Neuronal stem cell (in vitro differentiated cells): ENCODE measurements around the gene LARP7.

ENCODE experiments used
- DNase-seq: peaks from one replicate; pipeline ENCODE4 v3.0.0-alpha.2; 2013; ENCODE audit warnings: low spot score
- H2AFZ ChIP-seq: one replicate; pipeline ENCODE4 v1.6.1; 2013; ENCODE audit warnings: mild to moderate bottlenecking, low read length, inconsistent platforms
- H2AK5ac ChIP-seq: 2 replicates; pipeline ENCODE4 v1.6.1; 2013; ENCODE audit warnings: low read depth, mild to moderate bottlenecking, inconsistent platforms, low read length, moderate library complexity, mixed read lengths
- H2BK120ac ChIP-seq: 2 replicates; pipeline ENCODE4 v1.6.1; 2013; ENCODE audit warnings: low read depth, mild to moderate bottlenecking, inconsistent platforms, low read length, moderate library complexity, mixed read lengths
- H2BK12ac ChIP-seq: one replicate; pipeline ENCODE4 v1.6.1; 2013; ENCODE audit warnings: low read length, inconsistent platforms
- H2BK15ac ChIP-seq: 2 replicates; pipeline ENCODE4 v1.6.1; 2013; ENCODE audit warnings: mild to moderate bottlenecking, low read length, inconsistent platforms, mixed read lengths
- H2BK5ac ChIP-seq: one replicate; pipeline ENCODE4 v1.6.1; 2013; ENCODE audit warnings: inconsistent platforms, mild to moderate bottlenecking, low read length, moderate library complexity
- H3K14ac ChIP-seq: one replicate; pipeline ENCODE4 v1.6.1; 2013; ENCODE audit warnings: low read length, inconsistent platforms
- H3K18ac ChIP-seq: 2 replicates; pipeline ENCODE4 v1.6.1; 2013; ENCODE audit warnings: low read length, inconsistent platforms
- H3K23ac ChIP-seq: 2 replicates; pipeline ENCODE4 v1.6.1; 2013; ENCODE audit warnings: low read depth, mild to moderate bottlenecking, mixed read lengths, low read length, inconsistent platforms; ENCODE audit not compliant: poor library complexity
- H3K27ac ChIP-seq: replicated peaks from 3 replicates; pipeline ENCODE4 v1.5.1; 2013; ENCODE audit warnings: low read length, inconsistent platforms
- H3K27me3 ChIP-seq, 3 experiments: 2 replicates each; pipeline ENCODE4 v1.6.1; 2013; ENCODE audit warnings: low read length in 3 of 3, mild to moderate bottlenecking in 2 of 3, inconsistent platforms in 1 of 3, low read depth in 1 of 3, mixed read lengths in 1 of 3, moderate library complexity in 1 of 3; ENCODE audit not compliant: control insufficient read depth in 3 of 3, insufficient read depth in 3 of 3
- H3K36me3 ChIP-seq, 2 donors: replicated peaks in 1 of 2; 2 replicates each; pipeline ENCODE4 v1.6.1; 2013; ENCODE audit warnings: low read length in 2 of 2; ENCODE audit not compliant: control insufficient read depth in 2 of 2, insufficient read depth in 2 of 2
- H3K4ac ChIP-seq: 2 replicates; pipeline ENCODE4 v1.6.1; 2013; ENCODE audit warnings: inconsistent platforms, mild to moderate bottlenecking, low read length, moderate library complexity
- H3K4me1 ChIP-seq, 2 donors: 1 replicate in 1 of 2; 2 replicates in 1 of 2; pipeline ENCODE4 v1.6.1; 2013; ENCODE audit warnings: low read length in 2 of 2, low read depth in 1 of 2; ENCODE audit not compliant: control insufficient read depth in 2 of 2, insufficient read depth in 1 of 2
- H3K4me2 ChIP-seq: one replicate; pipeline ENCODE4 v1.6.1; 2013; ENCODE audit warnings: mild to moderate bottlenecking, low read length, inconsistent platforms; ENCODE audit not compliant: insufficient read depth, poor library complexity, severe bottlenecking
- H3K4me3 ChIP-seq, 2 donors: 2 replicates each; pipeline ENCODE4 v1.5.1; 2013; ENCODE audit warnings: low read length in 2 of 2, mild to moderate bottlenecking in 2 of 2, inconsistent platforms in 1 of 2, moderate library complexity in 1 of 2
- H3K79me1 ChIP-seq: one replicate; pipeline ENCODE4 v1.6.1; 2013; ENCODE audit warnings: low read depth, mild to moderate bottlenecking, inconsistent platforms, low read length, moderate library complexity
- H3K9ac ChIP-seq: one replicate; pipeline ENCODE4 v1.6.1; 2013; ENCODE audit warnings: mild to moderate bottlenecking, low read depth, low read length, inconsistent platforms; ENCODE audit not compliant: poor library complexity
- H3K9me3 ChIP-seq, 2 donors: replicated peaks in 1 of 2; 2 replicates each; pipeline versions ENCODE3 to v1.6.1; 2013; ENCODE audit warnings: low read length in 2 of 2, mild to moderate bottlenecking in 2 of 2, inconsistent platforms in 1 of 2, low read depth in 1 of 2, mixed read lengths in 1 of 2, moderate library complexity in 1 of 2; ENCODE audit not compliant: control insufficient read depth in 2 of 2, insufficient read depth in 1 of 2
- H4K8ac ChIP-seq: one replicate; pipeline ENCODE4 v1.6.1; 2013; ENCODE audit warnings: low read depth, mild to moderate bottlenecking, inconsistent platforms, low read length, moderate library complexity
- H4K91ac ChIP-seq: one replicate; pipeline ENCODE4 v1.6.1; 2013; ENCODE audit warnings: low read length, low read depth, mild to moderate bottlenecking, inconsistent platforms; ENCODE audit not compliant: poor library complexity
- WGBS, 2 donors: extraction: QIAGEN DNeasy Blood & Tissue Kit; methylation state at CpG; one replicate each; pipeline ENCODE4 v1.1.7; 2013; ENCODE audit warnings: missing lambda C conversion rate in 2 of 2, mixed read lengths in 1 of 2; ENCODE audit not compliant: insufficient read length in 2 of 2, insufficient replicate concordance in 1 of 2; ENCODE audit errors: extremely low coverage in 2 of 2; 5-methylcytosine and 5-hydroxymethylcytosine counted together

The LARP7 gene

GRCh38 chr4:112616984-112617383 lies 20.0 kb upstream of the LARP7 start:
- no CpG with 5 or more reads among the region's 2 CpGs for whole genome bisulfite sequencing, 2 donors
- no peak overlapping the region for H4K91ac ChIP-seq
- H2BK120ac ChIP-seq, result no peak overlapping the region
- peaks cover 0 to 3% of the 10 kb centered on the region in 2 donors for H3K9me3 ChIP-seq
- no peak overlapping the region for H2BK12ac ChIP-seq
- no peak overlapping the region for H2AK5ac ChIP-seq
- no peaks in the 10 kb centered on the region for H3K79me1 ChIP-seq
- no peak overlapping the region for H3K9ac ChIP-seq
- no peak overlapping the region for H2BK5ac ChIP-seq
- H4K8ac ChIP-seq, result no peak overlapping the region
- no peak overlapping the region for H3K23ac ChIP-seq
- H3K14ac ChIP-seq, result no peak overlapping the region
- no peak overlapping the region for H3K18ac ChIP-seq
- no peak for DNase-seq
- peaks cover 4 to 72% of the 10 kb centered on the region in 2 donors for H3K36me3 ChIP-seq
- no peak overlapping the region for H3K4me2 ChIP-seq
- H3K4me3 ChIP-seq, result no peak overlapping the region
- H2BK15ac ChIP-seq, result no peak overlapping the region
- no peaks in the 10 kb centered on the region for H3K4me1 ChIP-seq
- no peak overlapping the region for H3K4ac ChIP-seq
- H3K27me3 ChIP-seq, result no peaks in the 10 kb centered on the region
- no peak overlapping the region for H3K27ac ChIP-seq
- no peak overlapping the region for H2AFZ ChIP-seq

- no peak overlapping the region for H3K4me3 ChIP-seq
- no peak overlapping the region for H4K91ac ChIP-seq
- peaks cover 2 to 79% of the 10 kb centered on the region in 2 donors for H3K36me3 ChIP-seq
- no peak overlapping the region for H3K23ac ChIP-seq
- WGBS, 2 donors, result no CpG with 5 or more reads among the region's 4 CpGs
- H2AFZ ChIP-seq, result no peak overlapping the region
- no peak overlapping the region for H2AK5ac ChIP-seq
- H3K27ac ChIP-seq, result no peak overlapping the region
- H4K8ac ChIP-seq, result no peak overlapping the region
- H2BK5ac ChIP-seq, result no peak overlapping the region
- H3K9me3 ChIP-seq, result no peaks in the 10 kb centered on the region
- H3K4ac ChIP-seq, result no peak overlapping the region
- H3K4me1 ChIP-seq, result no peaks in the 10 kb centered on the region
- no peak overlapping the region for H3K14ac ChIP-seq
- no peak overlapping the region for H2BK120ac ChIP-seq
- no peaks in the 10 kb centered on the region for H3K79me1 ChIP-seq
- no peak overlapping the region for H3K4me2 ChIP-seq
- no peak for DNase-seq
- H2BK15ac ChIP-seq, result no peak overlapping the region
- H3K27me3 ChIP-seq, result no peaks in the 10 kb centered on the region
- H3K9ac ChIP-seq, result no peak overlapping the region
- no peak overlapping the region for H3K18ac ChIP-seq
- no peak overlapping the region for H2BK12ac ChIP-seq
Measured at GRCh38 chr4:112626228-112626627, 10.7 kb upstream of the LARP7 start.

- Histone ChIP-seq H2AFZ (no peak overlapping the region), H2BK12ac (no peak overlapping the region), H4K8ac (no peak overlapping the region), H3K27me3 (no peaks in the 10 kb centered on the region), H3K4ac (no peak overlapping the region), H3K9ac (no peak overlapping the region), H2BK120ac (no peak overlapping the region), H3K27ac (no peak overlapping the region), H4K91ac (no peak overlapping the region), H3K9me3 (no peaks in the 10 kb centered on the region), H3K79me1 (no peaks in the 10 kb centered on the region), H2AK5ac (no peak overlapping the region), H3K23ac (no peak overlapping the region), H3K4me1 (peaks cover 0 to 3% of the 10 kb centered on the region in 2 donors), H3K18ac (no peak overlapping the region), H3K4me3 (no peak overlapping the region), H3K4me2 (no peak overlapping the region), H2BK15ac (no peak overlapping the region), H2BK5ac (no peak overlapping the region), H3K14ac (no peak overlapping the region), H3K36me3 (peaks cover 5 to 47% of the 10 kb centered on the region in 2 donors)
- no peak for DNase-seq
- WGBS, 2 donors, result no CpG with 5 or more reads among the region's 4 CpGs
Measured at GRCh38 chr4:112633477-112634235, 3.3 kb upstream of the LARP7 start.

- H3K27me3 ChIP-seq, result no peaks in the 10 kb centered on the region
- no peak overlapping the region for H3K4ac ChIP-seq
- no peak overlapping the region for H2AK5ac ChIP-seq
- H3K4me3 ChIP-seq, result peak overlapping the region; percentile 84 to 89
- peaks cover 6 to 29% of the 10 kb centered on the region in 2 donors for H3K36me3 ChIP-seq
- H3K9ac ChIP-seq, result no peak overlapping the region
- H2BK15ac ChIP-seq, result no peak overlapping the region
- H4K91ac ChIP-seq, result no peak overlapping the region
- no peak overlapping the region for H3K18ac ChIP-seq
- H3K4me2 ChIP-seq, result peak overlapping the region; percentile 50
- no peaks in the 10 kb centered on the region for H3K79me1 ChIP-seq
- H3K23ac ChIP-seq, result no peak overlapping the region
- peaks cover 0 to 3% of the 10 kb centered on the region in 2 donors for H3K4me1 ChIP-seq
- no peak overlapping the region for H2BK120ac ChIP-seq
- no peak overlapping the region for H3K14ac ChIP-seq
- peak overlapping the region; percentile 90 for H2BK5ac ChIP-seq
- H4K8ac ChIP-seq, result no peak overlapping the region
- WGBS, 2 donors, result no CpG with 5 or more reads among the region's 8 CpGs
- H2BK12ac ChIP-seq, result no peak overlapping the region
- H3K9me3 ChIP-seq, result no peaks in the 10 kb centered on the region
- H3K27ac ChIP-seq, result peak overlapping the region; percentile 52
- no peak for DNase-seq
- peak overlapping the region; percentile 90 for H2AFZ ChIP-seq
Measured at GRCh38 chr4:112637552-112637866, 566 bp downstream of the LARP7 start.
